Right renal cortex interstitium (tissue), 3 donors: Measurements from ENCODE around the gene PKP1. TPM values are rescaled to one million over a fixed set of nuclear protein-coding genes. Genes with fewer than 3 reads are reported as not detected.
"Not testable (repeated sequence)": the region's sequence is repeated elsewhere in the genome, so short reads cannot be mapped to it uniquely, and the experiment has no call there.

Experiments
- DNase-seq, 3 donors: peaks; one replicate each; pipeline ENCODE4 v3.0.0-alpha.2; 2013; ENCODE audit warnings: low read depth in 3 of 3, low spot score in 2 of 3
- polyA plus RNA-seq, 3 donors: library from polyadenylated mRNA; unstranded; fragments of 120-200 nt; gene quantifications; one replicate each; pipeline ENCODE4 v1.2.1, GENCODE V29; 2013; ENCODE audit not compliant: insufficient read length in 3 of 3

The PKP1 gene, protein sequence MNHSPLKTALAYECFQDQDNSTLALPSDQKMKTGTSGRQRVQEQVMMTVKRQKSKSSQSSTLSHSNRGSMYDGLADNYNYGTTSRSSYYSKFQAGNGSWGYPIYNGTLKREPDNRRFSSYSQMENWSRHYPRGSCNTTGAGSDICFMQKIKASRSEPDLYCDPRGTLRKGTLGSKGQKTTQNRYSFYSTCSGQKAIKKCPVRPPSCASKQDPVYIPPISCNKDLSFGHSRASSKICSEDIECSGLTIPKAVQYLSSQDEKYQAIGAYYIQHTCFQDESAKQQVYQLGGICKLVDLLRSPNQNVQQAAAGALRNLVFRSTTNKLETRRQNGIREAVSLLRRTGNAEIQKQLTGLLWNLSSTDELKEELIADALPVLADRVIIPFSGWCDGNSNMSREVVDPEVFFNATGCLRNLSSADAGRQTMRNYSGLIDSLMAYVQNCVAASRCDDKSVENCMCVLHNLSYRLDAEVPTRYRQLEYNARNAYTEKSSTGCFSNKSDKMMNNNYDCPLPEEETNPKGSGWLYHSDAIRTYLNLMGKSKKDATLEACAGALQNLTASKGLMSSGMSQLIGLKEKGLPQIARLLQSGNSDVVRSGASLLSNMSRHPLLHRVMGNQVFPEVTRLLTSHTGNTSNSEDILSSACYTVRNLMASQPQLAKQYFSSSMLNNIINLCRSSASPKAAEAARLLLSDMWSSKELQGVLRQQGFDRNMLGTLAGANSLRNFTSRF
- polyA plus RNA-seq = under 1 TPM; 0.10 to 0.12 (median 0.11) TPM

DNA sequence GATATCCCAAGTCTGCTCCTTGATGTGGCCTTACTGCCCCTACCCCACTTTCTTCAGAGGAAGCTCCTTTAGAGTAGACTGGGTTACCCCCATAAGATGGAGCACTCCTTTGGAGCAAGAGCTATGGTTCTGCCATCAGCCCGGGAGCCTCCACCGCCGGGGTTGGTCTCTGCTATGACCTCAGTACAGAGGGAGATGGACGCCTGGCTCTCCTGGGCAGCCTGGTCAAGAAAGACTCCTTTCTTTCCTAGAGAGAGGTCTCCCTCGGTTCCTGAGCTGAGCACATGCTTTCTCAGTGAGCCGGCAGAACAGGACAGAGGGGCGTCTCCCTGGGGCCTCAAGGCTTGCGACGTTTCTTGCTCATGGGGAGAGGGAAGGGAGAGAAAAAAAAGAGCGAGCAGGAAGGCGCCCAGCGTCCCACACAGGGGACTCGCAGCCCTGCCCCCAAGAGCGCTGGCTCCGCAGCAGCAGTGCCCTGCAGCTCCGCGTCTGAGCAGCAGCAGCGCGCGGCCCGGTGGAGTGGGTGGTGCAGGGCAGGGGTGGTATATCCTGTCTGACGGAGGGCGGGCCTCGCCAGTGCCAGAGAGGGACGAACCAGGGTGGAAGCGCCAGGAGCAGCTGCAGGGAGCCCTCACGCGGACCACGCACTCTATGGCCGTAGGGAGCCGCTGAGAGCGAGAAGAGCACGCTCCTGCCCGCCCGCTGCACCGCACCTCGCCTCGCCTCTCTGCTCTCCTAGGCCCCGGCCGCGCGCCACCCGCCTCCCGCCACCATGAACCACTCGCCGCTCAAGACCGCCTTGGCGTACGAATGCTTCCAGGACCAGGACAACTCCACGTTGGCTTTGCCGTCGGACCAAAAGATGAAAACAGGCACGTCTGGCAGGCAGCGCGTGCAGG, at the start of gene PKP1:
Gene PKP1 (plus strand): TSS at position 576 of the 899 bp plus-strand sequence. CDS start 197 bp downstream, at position 773.
- no peak for DNase-seq

DNA sequence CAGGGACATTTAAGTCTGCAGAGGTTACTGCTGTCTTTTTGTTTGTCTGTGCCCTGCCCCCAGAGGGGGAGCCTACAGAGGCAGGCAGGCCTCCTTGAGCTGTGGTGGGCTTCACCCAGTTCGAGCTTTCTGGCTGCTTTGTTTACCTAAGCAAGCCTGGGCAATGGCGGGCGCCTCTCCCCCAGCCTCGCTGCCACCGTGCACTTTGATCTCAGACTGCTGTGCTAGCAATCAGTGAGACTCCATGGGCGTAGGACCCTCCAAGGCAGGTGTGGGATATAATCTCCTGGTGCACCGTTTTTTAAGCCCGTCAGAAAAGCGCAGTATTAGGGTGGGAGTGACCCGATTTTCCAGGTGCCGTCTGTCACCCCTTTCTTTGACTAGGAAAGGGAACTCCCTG, 43.7 kb upstream of the PKP1 start:
- DNase-seq = not testable (repeated sequence)

DNA sequence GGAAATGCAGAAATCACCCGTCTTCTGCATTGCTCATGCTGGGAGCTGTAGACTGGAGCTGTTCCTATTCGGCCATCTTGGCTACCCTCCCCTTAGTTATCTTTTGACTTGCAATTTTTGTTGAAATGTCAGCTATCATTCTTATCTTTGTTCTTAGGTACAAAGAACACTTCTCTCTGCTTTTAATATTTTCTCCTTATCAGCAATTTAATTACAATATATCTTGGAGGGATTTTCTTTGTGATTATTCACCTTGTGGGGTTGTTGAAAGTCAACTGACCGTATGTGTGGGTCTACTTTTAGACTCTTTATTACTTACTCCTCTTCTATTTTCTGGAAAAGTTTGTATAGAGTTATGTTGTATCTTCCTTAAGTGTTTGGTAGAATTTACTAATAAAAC, 43.1 kb upstream of the PKP1 start:
- DNase-seq = no peak

DNA sequence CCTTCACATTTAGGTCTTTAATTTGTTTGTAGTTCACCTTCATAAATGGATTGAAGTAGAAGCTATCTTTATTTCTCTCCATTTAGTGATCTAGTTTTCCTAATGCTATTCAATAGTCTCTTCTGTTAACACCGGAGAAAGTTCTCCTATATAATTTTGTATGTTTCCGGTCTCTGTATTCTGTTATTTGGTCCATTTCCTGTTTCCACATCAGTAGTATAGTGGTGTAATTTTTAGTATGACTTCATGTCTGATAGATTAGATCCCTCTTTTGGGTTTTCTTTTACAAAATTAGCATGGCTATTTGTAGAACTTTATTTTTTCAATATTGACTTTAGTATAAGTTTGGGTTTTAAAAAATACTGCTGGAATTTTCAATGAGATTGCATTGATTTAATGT, 41.6 kb upstream of the PKP1 start:
- no peak for DNase-seq

DNA sequence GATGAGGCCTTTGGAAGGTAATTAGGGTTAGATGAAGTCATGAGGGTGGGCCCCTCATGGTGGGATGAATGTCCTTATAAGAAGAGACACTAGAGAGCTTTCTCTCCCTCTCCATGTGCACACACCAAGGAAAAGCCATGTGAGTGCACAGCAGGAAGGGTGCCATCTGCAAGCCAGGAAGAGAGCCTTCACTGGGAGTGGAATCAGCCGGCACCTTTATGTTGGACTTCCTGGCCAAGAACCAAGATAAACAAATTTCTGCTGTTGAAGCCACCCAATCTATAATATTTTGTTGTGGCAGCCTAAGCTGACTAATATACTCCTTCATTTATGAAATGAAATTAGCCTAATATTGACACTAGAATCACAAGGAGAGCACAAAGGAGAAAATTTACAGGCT, 38.2 kb upstream of the PKP1 start:
- no peak for DNase-seq

DNA sequence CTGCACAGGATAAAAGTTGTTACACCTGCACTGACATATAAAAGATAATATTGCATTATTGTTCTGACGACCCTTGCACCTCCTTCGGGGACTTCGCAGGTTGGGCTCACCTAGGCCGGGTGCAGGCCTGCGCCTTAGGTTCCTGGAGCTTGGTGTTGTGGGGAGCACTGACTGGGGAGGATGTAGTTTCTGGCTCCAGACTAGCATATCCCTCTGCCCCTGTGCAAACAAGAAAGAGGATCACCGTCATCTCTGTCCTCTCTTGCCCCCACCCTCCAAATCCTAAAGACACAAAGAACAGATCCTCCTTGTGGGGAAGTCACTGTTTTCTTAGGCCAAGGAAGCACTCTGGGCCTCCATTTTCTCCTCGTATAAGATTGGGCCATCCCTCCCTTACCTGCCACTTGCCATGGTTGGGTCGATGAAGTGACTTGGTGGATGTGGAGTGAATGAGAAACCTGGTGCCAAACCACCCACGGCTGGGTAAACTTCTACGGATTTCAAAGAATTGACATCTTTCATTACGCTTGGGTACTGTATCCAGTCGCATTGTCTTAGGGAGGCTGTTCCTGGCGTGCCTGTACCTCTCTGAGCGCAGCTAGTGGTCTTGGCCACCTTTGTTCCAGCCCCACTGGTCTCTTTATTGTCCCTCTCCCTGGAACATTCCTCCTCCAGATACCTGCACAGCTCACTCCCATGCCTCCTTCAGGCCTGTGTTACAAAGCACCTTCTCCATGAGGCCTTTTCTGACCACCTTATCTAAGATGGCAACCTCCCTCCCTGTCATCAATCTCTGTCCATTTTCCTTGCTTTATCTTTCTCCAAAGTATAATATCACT, 34.4 kb upstream of the PKP1 start:
- DNase-seq = no peak

DNA sequence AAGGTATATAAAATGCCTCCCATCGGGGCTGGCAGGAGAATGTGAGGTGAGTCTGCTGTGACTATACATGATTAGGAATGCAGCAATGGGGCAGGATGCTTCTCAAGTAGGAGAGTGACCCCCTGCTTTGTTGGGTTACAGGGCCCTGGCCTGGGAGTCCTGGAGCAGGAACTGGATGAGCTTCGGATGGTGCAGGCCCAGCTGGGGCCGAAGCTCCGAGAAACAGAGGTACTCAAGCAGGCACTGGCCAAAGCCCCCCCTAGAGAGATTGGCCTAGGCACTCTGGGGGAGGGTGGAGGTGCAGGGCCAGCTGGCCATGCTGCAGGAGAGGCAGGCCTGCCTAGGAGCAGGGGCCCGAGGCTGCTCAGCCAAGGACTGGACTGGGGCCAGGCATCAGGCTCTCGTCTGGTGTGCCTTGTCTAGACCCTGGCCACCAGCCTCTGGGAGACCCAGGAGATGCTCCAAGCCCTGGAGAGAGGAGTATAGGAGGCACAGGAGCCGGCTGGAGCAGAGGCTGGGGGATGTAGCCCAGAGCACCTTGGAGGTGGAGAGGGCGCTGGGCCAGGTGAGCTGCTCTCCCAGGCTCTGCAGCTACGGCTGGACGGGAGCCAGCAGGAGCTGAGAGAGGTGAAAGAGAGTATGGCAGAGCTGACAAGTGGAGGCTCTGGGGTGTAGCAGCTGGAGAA, 32.8 kb upstream of the PKP1 start:
- no peak for DNase-seq

DNA sequence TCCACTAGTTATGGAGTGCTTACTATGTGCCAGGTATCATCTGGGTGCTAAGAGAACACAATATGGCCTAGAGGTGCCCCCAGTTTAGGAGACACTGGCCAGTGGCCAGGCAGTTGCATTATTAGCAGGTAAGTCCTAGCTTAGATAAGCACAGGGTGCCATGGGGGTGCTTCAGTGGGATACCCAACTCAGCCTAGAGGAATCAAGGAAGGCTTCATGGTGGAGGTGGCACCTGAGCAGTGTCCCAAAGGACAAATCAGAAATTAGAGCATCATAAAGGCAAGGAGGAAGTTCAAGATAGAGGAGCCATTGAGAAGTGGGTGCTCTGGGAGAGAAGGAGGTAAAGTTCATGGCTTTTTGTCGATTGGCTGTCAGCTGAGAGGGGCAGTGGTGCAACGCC, 31.9 kb upstream of the PKP1 start:
- DNase-seq = no peak

DNA sequence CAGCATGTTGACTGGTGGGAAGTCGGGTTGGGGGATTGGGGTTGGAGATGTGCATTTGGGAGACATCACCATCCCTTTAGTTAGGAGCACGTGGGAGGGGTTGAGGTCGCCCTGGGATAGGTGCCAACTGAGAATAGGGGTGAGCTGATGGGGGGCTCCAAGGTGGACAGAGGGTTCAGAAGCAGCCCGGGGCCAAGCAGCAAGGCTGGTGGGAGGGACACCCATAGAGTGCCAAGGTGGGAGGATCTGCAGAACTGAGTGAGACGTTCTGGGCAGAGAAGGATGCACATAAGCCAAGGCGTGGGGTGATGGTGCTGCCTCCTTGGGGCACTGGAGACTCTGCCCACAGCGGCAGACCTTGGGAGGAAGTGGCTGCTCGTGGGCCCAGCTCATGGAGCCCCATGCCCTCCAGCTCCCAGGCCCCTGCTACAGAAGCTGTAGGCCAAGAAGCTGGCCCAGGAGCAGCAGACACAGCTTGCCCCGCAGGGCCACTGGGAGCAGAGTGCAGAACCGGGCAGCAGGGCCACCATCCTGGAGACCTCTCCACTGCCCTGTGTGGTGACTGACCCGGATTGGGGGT, 31.4 kb upstream of the PKP1 start:
- no peak for DNase-seq

DNA sequence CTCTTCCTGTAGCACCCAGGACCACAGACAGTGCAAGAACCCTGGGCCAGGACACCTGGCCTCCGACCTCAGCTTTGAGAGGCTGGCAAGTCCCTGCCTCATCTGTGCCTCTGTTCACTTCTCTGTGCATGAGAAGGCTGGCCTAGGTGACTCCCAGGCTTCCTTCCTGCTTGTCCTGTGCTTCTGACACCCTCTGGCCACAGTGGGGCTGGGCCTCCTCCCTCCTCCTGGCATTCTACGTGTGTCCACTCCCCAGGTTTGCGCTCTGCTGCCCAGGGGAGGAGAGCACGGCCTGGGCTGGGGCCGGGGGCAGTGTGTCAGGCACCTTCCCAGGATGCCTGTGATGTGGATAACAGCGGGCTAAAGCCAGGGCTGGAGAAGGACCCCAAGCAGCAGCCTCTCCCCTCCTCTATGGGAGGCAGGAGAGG, 30.3 kb upstream of the PKP1 start:
- DNase-seq = no peak

DNA sequence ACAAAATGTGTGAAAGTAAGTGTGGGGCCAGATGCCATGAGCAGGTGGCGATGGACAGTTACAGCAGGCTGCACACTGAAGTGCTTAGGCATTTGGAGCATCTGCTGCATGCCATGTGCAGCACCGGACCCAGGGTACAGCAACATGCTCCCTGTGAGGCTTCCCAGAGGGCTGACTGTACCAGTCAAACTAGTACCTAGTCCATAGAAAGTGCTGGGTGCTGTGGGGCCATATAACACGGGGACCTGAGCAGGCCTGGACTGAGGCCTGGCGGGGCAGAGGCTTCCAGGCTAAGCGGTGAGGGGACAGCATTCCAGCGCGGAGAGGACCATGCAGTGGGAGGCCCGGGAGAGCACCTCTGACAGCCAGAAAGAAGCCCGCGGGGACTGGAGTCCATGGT, 29.9 kb upstream of the PKP1 start:
- no peak for DNase-seq

DNA sequence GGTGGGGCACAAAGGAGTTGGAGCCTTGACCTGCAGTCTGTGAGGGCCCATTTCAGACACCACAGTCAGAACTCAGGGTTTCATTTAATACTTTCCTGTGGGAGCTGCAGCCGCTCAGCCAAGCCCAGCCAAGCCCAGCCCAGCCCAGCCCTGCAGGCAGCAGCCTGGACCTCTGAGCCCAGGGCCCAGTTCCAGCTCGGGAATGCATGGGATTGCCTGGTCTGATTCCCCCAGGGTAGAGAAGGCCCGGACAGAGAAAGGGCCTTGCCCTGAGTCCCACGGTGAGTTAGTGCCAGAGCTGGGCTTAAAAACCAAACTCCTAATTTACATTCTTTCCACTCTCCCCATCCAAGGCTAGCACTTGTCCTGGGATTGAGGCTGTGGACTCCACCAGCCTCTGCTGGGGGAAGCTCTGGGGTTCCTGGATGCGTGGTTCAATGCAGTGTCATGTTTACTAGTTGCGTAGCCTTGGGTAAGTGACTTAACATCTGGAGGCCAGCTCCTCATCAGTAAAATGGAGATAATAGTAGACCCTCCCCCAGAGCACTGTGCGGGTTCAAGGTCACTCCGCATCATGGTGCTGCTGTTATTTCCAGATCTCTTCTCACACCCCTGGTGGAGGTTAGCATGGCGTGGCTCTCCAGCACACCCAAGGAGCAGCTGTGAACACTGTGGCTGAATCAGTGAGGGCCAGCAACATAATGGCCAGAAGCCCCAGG, 29.2 kb upstream of the PKP1 start:
- DNase-seq = no peak

DNA sequence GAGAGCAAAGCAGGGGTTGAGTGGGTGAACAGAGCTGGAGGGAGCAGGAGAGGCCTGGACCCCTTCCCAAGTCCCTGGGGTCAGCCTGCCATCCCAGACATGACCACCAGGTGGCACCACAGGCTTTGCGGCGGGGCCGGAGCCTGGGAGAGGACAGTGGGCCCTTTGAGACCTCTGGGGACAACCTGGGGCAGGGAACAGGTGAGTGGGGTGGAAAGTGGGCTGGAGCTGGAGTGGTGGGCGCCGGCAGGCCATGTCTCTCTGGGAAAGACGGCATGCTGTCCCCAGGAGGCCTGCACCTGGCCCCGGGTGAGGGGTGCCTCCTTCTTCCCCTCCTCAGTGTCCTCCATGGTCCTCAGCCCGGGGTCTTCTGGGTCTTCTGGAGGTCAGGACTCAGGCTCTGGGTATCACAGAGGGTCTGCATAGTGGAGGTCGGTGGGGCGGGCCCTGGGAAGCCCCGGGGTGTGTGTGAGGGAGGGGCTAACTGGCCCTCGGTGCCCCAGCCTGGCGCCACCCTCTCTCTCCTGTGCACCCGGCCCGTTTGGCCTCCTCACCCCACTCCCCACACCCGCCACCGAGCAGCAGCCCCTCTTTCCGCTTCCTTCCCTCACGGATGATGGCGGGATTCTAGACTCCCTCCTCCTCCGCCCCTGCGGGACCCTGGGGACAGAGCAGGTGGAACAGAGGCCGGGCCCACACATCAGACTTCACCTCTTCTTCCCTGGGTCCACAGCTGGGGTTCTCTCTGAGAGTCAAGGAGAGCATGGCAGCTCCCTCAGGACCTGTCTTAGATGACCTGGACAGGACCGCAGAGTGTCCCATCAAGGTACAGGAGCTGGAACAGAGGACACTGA, 28.5 kb upstream of the PKP1 start:
- DNase-seq = no peak

DNA sequence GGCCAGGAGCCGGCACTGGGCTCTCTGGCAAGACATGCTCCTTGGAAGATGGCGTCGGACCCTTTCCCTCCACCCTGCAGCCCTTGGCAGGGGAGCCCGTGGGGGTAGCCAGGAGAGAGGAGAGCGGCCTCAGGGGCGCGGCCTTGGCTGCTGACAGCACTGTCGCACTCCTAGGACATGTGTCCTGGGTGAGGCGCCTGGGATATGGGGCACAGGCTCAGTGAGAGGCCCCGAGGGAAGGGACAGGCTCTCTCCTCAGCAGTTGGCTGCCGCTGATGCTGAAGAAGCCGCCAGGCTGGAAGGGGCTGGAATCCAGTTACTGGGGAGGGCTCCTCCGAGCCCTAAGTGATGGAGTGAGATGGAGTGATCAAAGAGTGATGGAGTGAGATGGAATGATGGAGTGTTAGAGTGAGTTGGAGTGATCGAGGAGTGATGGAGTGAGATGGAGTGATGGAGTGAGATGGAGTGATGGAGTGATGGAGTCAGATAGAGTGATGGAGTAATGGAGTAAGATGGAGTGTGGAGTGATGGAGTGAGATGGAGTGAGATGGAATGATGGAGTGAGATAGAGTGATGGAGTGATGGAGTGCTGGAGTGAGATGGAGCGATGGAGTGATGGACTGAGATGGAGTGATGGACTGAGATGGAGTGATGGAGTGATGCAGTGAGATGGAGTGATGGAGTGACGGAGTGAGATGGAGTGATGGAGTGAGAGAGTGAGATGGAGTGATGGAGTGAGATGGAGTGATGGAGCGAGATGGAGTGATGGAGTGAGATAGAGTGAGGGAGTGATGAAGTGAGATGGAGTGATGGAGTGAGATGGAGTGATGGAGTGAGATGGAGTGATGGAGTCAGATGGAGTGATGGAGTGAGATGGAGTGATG, 27.6 kb upstream of the PKP1 start:
- no peak for DNase-seq

DNA sequence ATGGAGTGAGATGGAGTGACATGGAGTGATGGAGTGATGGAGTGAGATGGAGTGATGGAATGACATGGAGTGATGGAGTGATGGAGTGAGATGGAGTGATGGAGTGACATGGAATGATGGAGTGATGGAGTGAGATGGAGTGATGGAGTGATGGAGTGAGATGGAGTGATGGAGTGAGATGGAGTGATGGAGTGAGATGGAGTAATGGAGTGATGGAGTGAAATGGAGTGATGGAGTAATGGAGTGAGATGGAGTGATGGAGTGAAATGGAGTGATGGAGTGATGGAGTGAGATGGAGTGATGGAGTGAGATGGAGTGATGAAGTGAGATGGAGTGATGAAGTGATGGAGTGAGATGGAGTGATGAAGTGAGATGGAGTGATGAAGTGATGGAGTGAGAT, 25.2 kb upstream of the PKP1 start:
- DNase-seq = not testable (repeated sequence)

DNA sequence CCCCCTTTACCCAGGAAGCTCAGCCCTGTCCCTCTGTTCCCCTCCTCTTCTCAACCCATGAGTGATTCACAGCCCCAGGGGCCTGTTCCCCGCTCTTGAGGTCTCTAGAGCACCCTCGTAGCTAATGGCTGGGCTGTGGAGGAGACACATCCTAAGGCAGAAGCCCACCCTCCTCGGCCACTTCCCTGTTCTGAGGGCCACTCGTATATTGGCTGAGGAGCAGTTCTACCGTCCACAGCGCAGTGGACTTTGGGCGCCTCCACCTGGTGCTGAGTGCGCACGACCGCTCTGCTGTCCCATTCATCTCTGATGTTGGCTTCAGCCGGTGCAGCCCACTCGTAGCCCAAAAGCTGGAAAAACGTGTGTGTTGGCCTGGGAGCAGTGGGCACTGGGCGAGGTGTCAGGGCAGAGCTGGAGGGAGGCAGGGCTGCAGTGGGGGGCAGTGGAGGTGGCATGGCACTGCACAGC, 24.5 kb upstream of the PKP1 start:
- no peak for DNase-seq
